Esophagus squamous epithelium (tissue), 4 donors: ENCODE measurements around the gene NT5DC1.

Experiments
- CTCF ChIP-seq, 6 experiments: fragments of 450-650 bp in 4 of 6; fragments of 200-600 bp in 2 of 6; sonication (generic) in 2 of 6; IDR thresholded peaks; one replicate each; pipeline ENCODE4 v1.5.1; 2016 to 2019; ENCODE audit warnings: antibody characterized with exemption in 6 of 6, mild to moderate bottlenecking in 4 of 6, moderate library complexity in 4 of 6
- POLR2A ChIP-seq, 4 donors: fragments of 450-650 bp; IDR thresholded peaks; one replicate each; pipeline ENCODE4 v1.6.1; 2017; ENCODE audit warnings: antibody characterized with exemption in 4 of 4, mild to moderate bottlenecking in 4 of 4, moderate library complexity in 3 of 4

GRCh38 chr6:116200619-116201249 is 100.1 kb downstream of the NT5DC1 start:
- TF ChIP-seq CTCF (IDR thresholded peaks at IDR 0.05) (no peak), POLR2A (IDR thresholded peaks at IDR 0.05) (no peak)
